Effector CD4-positive, alpha-beta T cell (primary cell): ENCODE results near the gene BTBD3.

Experiments used
- DNase-seq: peaks from one replicate; pipeline ENCODE4 v3.0.0-alpha.2; 2020
- total RNA-seq: gene quantifications from one replicate; lab custom pipeline; 2026; lab: John Stamatoyannopoulos, UW

The BTBD3 gene
- total RNA-seq: 0.75 reads per million

- DNase-seq: no peak
Observed at GRCh38 chr20:11917663-11918062, at the start of gene BTBD3. BTBD3 (plus strand) TSS chr20:11917893; CDS start chr20:11918276, 383 bp downstream.

- no peak for DNase-seq
Observed at GRCh38 chr20:11869641-11870040, 48.1 kb upstream of the BTBD3 start.

GRCh38 chr20:11870411-11870810 lies 47.3 kb upstream of the BTBD3 start:
- no peak for DNase-seq

- no peak for DNase-seq
Observed at GRCh38 chr20:11876555-11876954, 41.1 kb upstream of the BTBD3 start.

GRCh38 chr20:11880680-11881079 lies 37.0 kb upstream of the BTBD3 start:
- no peak for DNase-seq

GRCh38 chr20:11881449-11881848 lies 36.2 kb upstream of the BTBD3 start:
- no peak for DNase-seq

GRCh38 chr20:11882651-11883050 lies 35.0 kb upstream of the BTBD3 start:
- DNase-seq: no peak

GRCh38 chr20:11888648-11889047 lies 29.0 kb upstream of the BTBD3 start:
- DNase-seq: no peak

GRCh38 chr20:11890331-11891076 lies 27.2 kb upstream of the BTBD3 start:
- no peak for DNase-seq

- DNase-seq: no peak
Observed at GRCh38 chr20:11891077-11891775, 26.5 kb upstream of the BTBD3 start.

GRCh38 chr20:11891776-11892545 lies 25.7 kb upstream of the BTBD3 start:
- no peak for DNase-seq

GRCh38 chr20:11894062-11894461 lies 23.6 kb upstream of the BTBD3 start:
- no peak for DNase-seq

- no peak for DNase-seq
Observed at GRCh38 chr20:11895861-11896387, 21.8 kb upstream of the BTBD3 start.

- DNase-seq: no peak
Observed at GRCh38 chr20:11901127-11901526, 16.6 kb upstream of the BTBD3 start.

- DNase-seq: no peak
Observed at GRCh38 chr20:11902285-11902697, 15.4 kb upstream of the BTBD3 start.

- no peak for DNase-seq
Observed at GRCh38 chr20:11905460-11906179, 12.1 kb upstream of the BTBD3 start.

GRCh38 chr20:11906626-11907480 lies 10.8 kb upstream of the BTBD3 start:
- DNase-seq: no peak

GRCh38 chr20:11907621-11908020 lies 10.1 kb upstream of the BTBD3 start:
- DNase-seq: no peak

- no peak for DNase-seq
Observed at GRCh38 chr20:11912013-11912658, 5.6 kb upstream of the BTBD3 start.

GRCh38 chr20:11912659-11913415 lies 4.9 kb upstream of the BTBD3 start:
- DNase-seq: no peak
